ENCODE measurements around the gene ADRA2B. TPM values are rescaled to one million over a fixed set of nuclear protein-coding genes. Genes with fewer than 3 reads are reported as not detected.

ADRA2B gene
- total RNA-seq, 1 experiment from 2014 or later, result 0.28 TPM

DNA sequence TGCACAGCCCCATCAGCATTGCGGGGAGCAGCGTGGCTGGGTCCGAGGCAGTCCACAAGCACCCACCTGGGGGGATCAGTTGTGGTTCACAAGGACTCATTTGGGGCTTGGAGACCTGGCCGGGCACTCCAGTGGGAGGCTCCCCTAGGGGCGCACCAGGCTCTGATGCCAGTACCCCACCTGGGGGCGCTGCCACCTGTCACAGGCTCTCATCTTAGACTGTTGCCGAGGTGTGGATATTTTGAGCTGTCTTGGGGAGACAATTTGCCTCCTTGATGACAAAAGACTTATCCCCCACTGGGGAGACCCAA lies 3.0 kb downstream of the ADRA2B start:
- TF ChIP-seq, protein P1, sequence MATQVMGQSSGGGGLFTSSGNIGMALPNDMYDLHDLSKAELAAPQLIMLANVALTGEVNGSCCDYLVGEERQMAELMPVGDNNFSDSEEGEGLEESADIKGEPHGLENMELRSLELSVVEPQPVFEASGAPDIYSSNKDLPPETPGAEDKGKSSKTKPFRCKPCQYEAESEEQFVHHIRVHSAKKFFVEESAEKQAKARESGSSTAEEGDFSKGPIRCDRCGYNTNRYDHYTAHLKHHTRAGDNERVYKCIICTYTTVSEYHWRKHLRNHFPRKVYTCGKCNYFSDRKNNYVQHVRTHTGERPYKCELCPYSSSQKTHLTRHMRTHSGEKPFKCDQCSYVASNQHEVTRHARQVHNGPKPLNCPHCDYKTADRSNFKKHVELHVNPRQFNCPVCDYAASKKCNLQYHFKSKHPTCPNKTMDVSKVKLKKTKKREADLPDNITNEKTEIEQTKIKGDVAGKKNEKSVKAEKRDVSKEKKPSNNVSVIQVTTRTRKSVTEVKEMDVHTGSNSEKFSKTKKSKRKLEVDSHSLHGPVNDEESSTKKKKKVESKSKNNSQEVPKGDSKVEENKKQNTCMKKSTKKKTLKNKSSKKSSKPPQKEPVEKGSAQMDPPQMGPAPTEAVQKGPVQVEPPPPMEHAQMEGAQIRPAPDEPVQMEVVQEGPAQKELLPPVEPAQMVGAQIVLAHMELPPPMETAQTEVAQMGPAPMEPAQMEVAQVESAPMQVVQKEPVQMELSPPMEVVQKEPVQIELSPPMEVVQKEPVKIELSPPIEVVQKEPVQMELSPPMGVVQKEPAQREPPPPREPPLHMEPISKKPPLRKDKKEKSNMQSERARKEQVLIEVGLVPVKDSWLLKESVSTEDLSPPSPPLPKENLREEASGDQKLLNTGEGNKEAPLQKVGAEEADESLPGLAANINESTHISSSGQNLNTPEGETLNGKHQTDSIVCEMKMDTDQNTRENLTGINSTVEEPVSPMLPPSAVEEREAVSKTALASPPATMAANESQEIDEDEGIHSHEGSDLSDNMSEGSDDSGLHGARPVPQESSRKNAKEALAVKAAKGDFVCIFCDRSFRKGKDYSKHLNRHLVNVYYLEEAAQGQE (IDR thresholded peaks at IDR 0.05; ENCODE audit: insufficient read depth in 1 of 2, low read depth in 2 of 2, low read length in 1 of 2), result no peak
- DNase-seq (ENCODE audit: low read depth, low spot score), result no peak
- 0 out of 2 replicates have a peak, but pooled peaks cover 3% of the 10 kb centered on the region for H3K4me1 ChIP-seq (ENCODE audit: control insufficient read depth, insufficient read depth, low read length)
- no peak for ATAC-seq
- BruUV-seq (replicated peaks), result no TSS peak
- no peaks in the 10 kb centered on the region for H3K9me3 ChIP-seq (ENCODE audit: control insufficient read depth, insufficient read depth, low read depth, low read length)
- H3K4me3 ChIP-seq (ENCODE audit: low read depth in 2 of 2, low read length in 2 of 2), result no peak overlapping the region
- intact Hi-C loops (cut with micrococcal nuclease; ENCODE audit: unreplicated experiment), result no loop called here
- no peaks in the 10 kb centered on the region for H3K36me3 ChIP-seq (ENCODE audit: control insufficient read depth, insufficient read depth, low read length)
- ChIA-PET POLR2A (no interaction called here), CTCF (no interaction called here)
- in situ Hi-C loops (cut with HindIII; ENCODE audit: low pct_unique_long_range_greater_than_20kb, low sequenced_read_pairs), result no loop called here
- H3K27me3 ChIP-seq (ENCODE audit: control insufficient read depth, insufficient read depth, low read length), result no peaks in the 10 kb centered on the region
- H3K27ac ChIP-seq (ENCODE audit: low read length), result no peak overlapping the region

DNA sequence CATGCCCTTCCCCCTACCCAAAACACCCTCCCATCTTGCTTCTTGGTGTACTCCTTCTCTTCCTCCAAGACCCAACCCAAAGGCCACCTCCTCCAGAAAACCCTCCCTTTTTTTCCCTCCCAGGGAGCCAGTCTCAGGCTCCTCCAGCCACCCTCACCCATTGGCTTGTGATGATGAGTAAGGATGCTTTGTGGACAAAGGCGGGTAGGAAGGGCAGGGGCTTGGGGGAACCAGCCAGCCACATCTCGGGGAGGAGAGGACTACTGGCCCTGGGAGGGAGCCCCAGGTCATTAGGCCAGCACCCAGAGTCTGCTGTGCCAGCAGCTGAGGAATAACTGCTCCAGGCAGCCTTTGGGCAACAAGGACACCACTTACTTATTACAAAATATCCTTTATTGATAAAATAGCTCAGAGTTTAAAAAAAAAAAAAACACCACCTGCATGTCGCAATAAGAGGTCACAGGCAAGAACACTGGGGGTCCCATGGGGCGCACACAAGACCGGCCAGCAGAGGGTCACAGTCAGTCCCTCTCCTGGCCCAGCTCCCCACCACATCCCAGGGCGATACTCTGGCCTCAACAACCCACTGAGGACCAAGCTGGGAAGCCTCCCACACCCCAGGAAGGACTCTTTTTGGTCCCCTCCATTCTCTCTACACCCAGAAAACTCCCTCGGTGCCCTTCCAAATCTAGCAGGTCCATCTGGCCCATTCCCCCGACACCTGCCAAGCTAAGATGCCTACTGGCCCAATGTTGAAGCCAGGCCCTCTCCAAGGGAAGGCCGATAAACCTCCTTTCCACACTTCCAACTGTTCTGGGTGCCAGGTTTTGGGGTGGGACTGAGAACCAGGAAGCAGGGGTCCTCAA lies 3.6 kb downstream of the ADRA2B start:
- Histone ChIP-seq H3K4me1 (ENCODE audit: control insufficient read depth, insufficient read depth, low read length) (0 out of 2 replicates have a peak, but pooled peaks cover 3% of the 10 kb centered on the region), H3K9me3 (ENCODE audit: control insufficient read depth, insufficient read depth, low read depth, low read length) (no peaks in the 10 kb centered on the region), H3K27ac (ENCODE audit: low read length) (no peak overlapping the region), H3K4me3 (ENCODE audit: low read depth in 2 of 2, low read length in 2 of 2) (no peak overlapping the region), H3K27me3 (ENCODE audit: control insufficient read depth, insufficient read depth, low read length) (no peaks in the 10 kb centered on the region), H3K36me3 (ENCODE audit: control insufficient read depth, insufficient read depth, low read length) (no peaks in the 10 kb centered on the region)
- TF ChIP-seq SIN3A (IDR thresholded peaks at IDR 0.05; ENCODE audit: borderline replicate concordance, insufficient read depth, low read depth, low read length) (no peak), TCF7L2 (IDR thresholded peaks at IDR 0.05; ENCODE audit: low read depth, low read length) (no peak), POLR2AphosphoS5 (IDR thresholded peaks at IDR 0.05; ENCODE audit: low read depth, low read length) (no peak)
- TF ChIP-seq, protein P2, sequence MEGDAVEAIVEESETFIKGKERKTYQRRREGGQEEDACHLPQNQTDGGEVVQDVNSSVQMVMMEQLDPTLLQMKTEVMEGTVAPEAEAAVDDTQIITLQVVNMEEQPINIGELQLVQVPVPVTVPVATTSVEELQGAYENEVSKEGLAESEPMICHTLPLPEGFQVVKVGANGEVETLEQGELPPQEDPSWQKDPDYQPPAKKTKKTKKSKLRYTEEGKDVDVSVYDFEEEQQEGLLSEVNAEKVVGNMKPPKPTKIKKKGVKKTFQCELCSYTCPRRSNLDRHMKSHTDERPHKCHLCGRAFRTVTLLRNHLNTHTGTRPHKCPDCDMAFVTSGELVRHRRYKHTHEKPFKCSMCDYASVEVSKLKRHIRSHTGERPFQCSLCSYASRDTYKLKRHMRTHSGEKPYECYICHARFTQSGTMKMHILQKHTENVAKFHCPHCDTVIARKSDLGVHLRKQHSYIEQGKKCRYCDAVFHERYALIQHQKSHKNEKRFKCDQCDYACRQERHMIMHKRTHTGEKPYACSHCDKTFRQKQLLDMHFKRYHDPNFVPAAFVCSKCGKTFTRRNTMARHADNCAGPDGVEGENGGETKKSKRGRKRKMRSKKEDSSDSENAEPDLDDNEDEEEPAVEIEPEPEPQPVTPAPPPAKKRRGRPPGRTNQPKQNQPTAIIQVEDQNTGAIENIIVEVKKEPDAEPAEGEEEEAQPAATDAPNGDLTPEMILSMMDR (IDR thresholded peaks at IDR 0.05), result no peak
- TF ChIP-seq, protein P1 (IDR thresholded peaks at IDR 0.05; ENCODE audit: insufficient read depth in 1 of 2, low read depth in 2 of 2, low read length in 1 of 2), result no peak
- DNase-seq (ENCODE audit: low read depth, low spot score) (no peak), ATAC-seq (no peak)
- in situ Hi-C loops (cut with HindIII; ENCODE audit: low pct_unique_long_range_greater_than_20kb, low sequenced_read_pairs), result no loop called here
- no TSS peak for BruUV-seq (replicated peaks)
- ChIA-PET POLR2A (no interaction called here), CTCF (no interaction called here)
- intact Hi-C loops (cut with micrococcal nuclease; ENCODE audit: unreplicated experiment), result no loop called here
